Suppressor macrophage treated with lipopolysaccharide for 4 hours (primary cell): ENCODE data around the gene ZNF672.

ENCODE experiments used
- DNase-seq: peaks from one replicate; pipeline ENCODE4 v3.0.0-alpha.2; 2020

Gene ZNF672

GRCh38 chr1:248891758-248892157 is 53.7 kb downstream of the ZNF672 start:
- no peak for DNase-seq

- DNase-seq, result no peak
Measured at GRCh38 chr1:248892590-248892989, 54.6 kb downstream of the ZNF672 start.

DNA sequence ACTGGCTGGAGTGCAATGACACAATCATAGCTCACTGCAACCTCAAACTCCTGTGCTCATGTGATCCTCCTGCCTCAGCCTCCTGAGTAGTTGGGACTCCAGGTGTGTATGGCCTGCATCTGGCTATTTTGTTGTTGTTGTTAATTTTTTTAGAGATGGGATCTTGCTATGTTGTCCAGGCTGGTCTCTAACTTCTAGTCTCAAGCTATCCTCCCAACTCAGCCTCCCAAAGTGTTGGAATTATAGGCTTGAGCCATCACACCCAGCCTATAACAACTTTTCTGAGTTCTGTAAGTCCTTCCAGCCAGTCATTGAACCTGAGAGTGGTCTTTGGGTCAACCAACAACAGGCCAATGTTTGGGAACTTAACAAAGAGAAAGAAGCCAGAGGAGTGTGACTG is 56.8 kb downstream of the ZNF672 start:
- DNase-seq, result no peak

- no peak for DNase-seq
Measured at GRCh38 chr1:248897412-248898337, 59.7 kb downstream of the ZNF672 start.
